ENCODE results near the gene BEND6. TPM values are rescaled to one million over a fixed set of nuclear protein-coding genes. Genes with fewer than 3 reads are reported as not detected.
A peak's percentile ranks its signal among the peaks of the same experiment; 100 is the strongest.
"Not testable (repeated sequence)": the region's sequence is repeated elsewhere in the genome, so short reads cannot be mapped to it uniquely, and the experiment has no call there.

Gene BEND6
- total RNA-seq, 1 experiment from 2014 or later = not detected

DNA sequence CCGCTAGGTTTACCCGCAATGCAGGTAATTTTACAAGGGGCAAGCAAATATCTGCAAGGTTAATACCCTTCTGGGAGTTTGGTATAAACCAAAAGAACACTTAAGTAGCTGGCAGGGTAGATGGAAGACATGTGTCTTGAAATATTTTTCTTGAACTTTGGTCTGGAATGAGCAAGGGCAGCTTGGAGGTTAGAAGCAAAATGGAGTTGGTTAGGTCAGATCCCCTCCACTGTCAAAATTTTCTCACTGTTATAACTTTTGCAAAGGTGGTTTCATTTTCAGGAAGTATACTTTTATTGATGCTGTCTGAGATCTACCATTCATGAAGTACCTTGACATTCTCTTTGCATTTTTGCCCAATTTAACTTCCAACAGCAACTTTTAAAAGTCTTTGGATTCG lies 78.3 kb downstream of the BEND6 start:
- no peaks in the 10 kb centered on the region for H3K9me2 ChIP-seq (replicated peaks; ENCODE audit: insufficient read depth, low read length)
- no peaks in the 10 kb centered on the region for H3K27me3 ChIP-seq (ENCODE audit: low read length)
- H3K4me3 ChIP-seq (ENCODE audit: low read length) = no peak overlapping the region
- no peaks in the 10 kb centered on the region for H3K9me3 ChIP-seq (ENCODE audit: low read length)
- H3K4me2 ChIP-seq (ENCODE audit: low read depth, low read length, poor library complexity, severe bottlenecking) = no peak overlapping the region
- H3K36me3 ChIP-seq (ENCODE audit: insufficient read depth, low read length) = no peaks in the 10 kb centered on the region
- H3K27ac ChIP-seq (ENCODE audit: low read length) = no peak overlapping the region
- H3K79me2 ChIP-seq (ENCODE audit: low read length) = no peaks in the 10 kb centered on the region
- no peaks in the 10 kb centered on the region for H3K4me1 ChIP-seq (ENCODE audit: low read length)
- H4K20me1 ChIP-seq (ENCODE audit: insufficient read depth, low read depth, low read length) = no peaks in the 10 kb centered on the region
- DNase-seq = no peak
- H3K9ac ChIP-seq (ENCODE audit: low read length) = no peak overlapping the region
- H2AFZ ChIP-seq (ENCODE audit: low read length) = no peak overlapping the region

DNA sequence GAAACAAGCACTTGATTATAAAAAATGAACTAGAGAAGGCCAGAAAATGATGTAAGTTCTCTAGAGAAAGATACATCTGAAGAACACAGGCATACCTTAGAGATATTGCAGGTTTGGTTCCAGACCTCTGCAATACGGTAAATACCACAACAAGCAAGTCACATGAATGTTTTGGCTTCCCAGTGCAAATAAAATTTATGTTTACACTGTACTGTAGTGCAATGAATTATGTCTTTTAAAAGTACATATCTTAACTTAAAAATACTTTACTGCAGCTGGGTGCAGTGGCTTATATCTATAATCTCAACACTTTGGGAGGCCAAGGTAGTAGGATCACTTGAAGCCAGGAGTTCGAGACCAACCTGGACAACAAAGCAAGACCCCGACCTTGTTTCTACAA lies 80.6 kb downstream of the BEND6 start:
- Histone ChIP-seq H3K9me2 (replicated peaks; ENCODE audit: insufficient read depth, low read length) (no peaks in the 10 kb centered on the region), H3K9me3 (ENCODE audit: low read length) (no peaks in the 10 kb centered on the region), H3K27me3 (ENCODE audit: low read length) (no peaks in the 10 kb centered on the region), H3K79me2 (ENCODE audit: low read length) (no peaks in the 10 kb centered on the region), H3K4me2 (ENCODE audit: low read depth, low read length, poor library complexity, severe bottlenecking) (no peak overlapping the region), H4K20me1 (ENCODE audit: insufficient read depth, low read depth, low read length) (no peaks in the 10 kb centered on the region), H3K27ac (ENCODE audit: low read length) (no peak overlapping the region), H3K4me3 (ENCODE audit: low read length) (no peak overlapping the region), H3K9ac (ENCODE audit: low read length) (no peak overlapping the region), H2AFZ (ENCODE audit: low read length) (no peak overlapping the region), H3K36me3 (ENCODE audit: insufficient read depth, low read length) (no peaks in the 10 kb centered on the region), H3K4me1 (ENCODE audit: low read length) (no peaks in the 10 kb centered on the region)
- no peak for DNase-seq

DNA sequence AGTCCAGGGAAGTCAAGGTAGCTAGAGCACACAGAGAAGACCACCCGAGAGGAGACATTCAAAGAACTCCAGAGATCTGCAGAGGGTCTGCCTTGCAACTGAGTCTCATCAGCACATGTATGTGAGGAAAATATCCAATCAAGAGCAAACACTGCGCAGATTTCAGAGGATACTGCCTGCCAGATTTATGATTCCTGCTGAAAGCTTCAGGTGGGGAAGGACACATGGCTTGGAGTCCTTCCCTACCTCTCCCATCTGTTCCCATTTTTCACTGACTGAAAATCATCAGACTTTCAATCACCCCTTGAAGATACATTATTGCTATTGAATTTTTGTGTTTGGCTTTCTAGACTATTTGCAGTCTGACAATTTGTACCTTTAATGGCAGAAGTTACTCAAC lies 84.0 kb downstream of the BEND6 start:
- Histone ChIP-seq H3K4me3 (ENCODE audit: low read length) (no peak overlapping the region), H3K79me2 (ENCODE audit: low read length) (no peaks in the 10 kb centered on the region), H3K27ac (ENCODE audit: low read length) (no peak overlapping the region), H3K9me3 (ENCODE audit: low read length) (no peaks in the 10 kb centered on the region), H3K9me2 (replicated peaks; ENCODE audit: insufficient read depth, low read length) (no peaks in the 10 kb centered on the region), H4K20me1 (ENCODE audit: insufficient read depth, low read depth, low read length) (no peaks in the 10 kb centered on the region), H3K36me3 (ENCODE audit: insufficient read depth, low read length) (no peaks in the 10 kb centered on the region), H3K4me2 (ENCODE audit: low read depth, low read length, poor library complexity, severe bottlenecking) (no peak overlapping the region), H3K9ac (ENCODE audit: low read length) (no peak overlapping the region), H3K27me3 (ENCODE audit: low read length) (no peaks in the 10 kb centered on the region), H3K4me1 (ENCODE audit: low read length) (no peaks in the 10 kb centered on the region), H2AFZ (ENCODE audit: low read length) (no peak overlapping the region)
- DNase-seq = no peak

- Histone ChIP-seq H3K9me2 (replicated peaks; ENCODE audit: insufficient read depth, low read length) (no peaks in the 10 kb centered on the region), H3K27ac (ENCODE audit: low read length) (no peak overlapping the region), H3K4me3 (ENCODE audit: low read length) (no peak overlapping the region), H3K9me3 (ENCODE audit: low read length) (no peaks in the 10 kb centered on the region), H3K4me1 (ENCODE audit: low read length) (no peaks in the 10 kb centered on the region), H3K79me2 (ENCODE audit: low read length) (no peaks in the 10 kb centered on the region), H4K20me1 (ENCODE audit: insufficient read depth, low read depth, low read length) (no peaks in the 10 kb centered on the region), H2AFZ (ENCODE audit: low read length) (peak overlapping the region; percentile 70; the same call in 1 of the 2 replicates), H3K27me3 (ENCODE audit: low read length) (no peaks in the 10 kb centered on the region), H3K9ac (ENCODE audit: low read length) (no peak overlapping the region), H3K36me3 (ENCODE audit: insufficient read depth, low read length) (no peaks in the 10 kb centered on the region), H3K4me2 (ENCODE audit: low read depth, low read length, poor library complexity, severe bottlenecking) (no peak overlapping the region)
- DNase-seq = peak; percentile 56
Measured at GRCh38 chr6:57040011-57040410, 85.1 kb downstream of the BEND6 start.

GRCh38 chr6:57044061-57044460 lies 89.2 kb downstream of the BEND6 start:
- H4K20me1 ChIP-seq (ENCODE audit: insufficient read depth, low read depth, low read length); DNase-seq; H3K27ac ChIP-seq (ENCODE audit: low read length); H2AFZ ChIP-seq (ENCODE audit: low read length); H3K9ac ChIP-seq (ENCODE audit: low read length); H3K27me3 ChIP-seq (ENCODE audit: low read length); H3K36me3 ChIP-seq (ENCODE audit: insufficient read depth, low read length); H3K4me3 ChIP-seq (ENCODE audit: low read length); H3K9me3 ChIP-seq (ENCODE audit: low read length); H3K9me2 ChIP-seq (replicated peaks; ENCODE audit: insufficient read depth, low read length); H3K4me2 ChIP-seq (ENCODE audit: low read depth, low read length, poor library complexity, severe bottlenecking): not testable (repeated sequence)
- H3K4me1 ChIP-seq (ENCODE audit: low read length) = peaks cover 18% of the 10 kb centered on the region
- peaks cover 13% of the 10 kb centered on the region for H3K79me2 ChIP-seq (ENCODE audit: low read length)

- Histone ChIP-seq H3K27me3 (ENCODE audit: low read length) (no peaks in the 10 kb centered on the region), H3K4me3 (ENCODE audit: low read length) (no peak overlapping the region), H3K79me2 (ENCODE audit: low read length) (peaks cover 18% of the 10 kb centered on the region), H3K9me2 (replicated peaks; ENCODE audit: insufficient read depth, low read length) (no peaks in the 10 kb centered on the region), H3K9me3 (ENCODE audit: low read length) (no peaks in the 10 kb centered on the region), H3K9ac (ENCODE audit: low read length) (no peak overlapping the region), H3K4me1 (ENCODE audit: low read length) (peaks cover 23% of the 10 kb centered on the region), H3K4me2 (ENCODE audit: low read depth, low read length, poor library complexity, severe bottlenecking) (no peak overlapping the region), H4K20me1 (ENCODE audit: insufficient read depth, low read depth, low read length) (no peaks in the 10 kb centered on the region), H3K27ac (ENCODE audit: low read length) (no peak overlapping the region), H3K36me3 (ENCODE audit: insufficient read depth, low read length) (peaks cover 11% of the 10 kb centered on the region), H2AFZ (ENCODE audit: low read length) (no peak overlapping the region)
- no peak for DNase-seq
Measured at GRCh38 chr6:57044568-57044967, 89.7 kb downstream of the BEND6 start.

- H4K20me1 ChIP-seq (ENCODE audit: insufficient read depth, low read depth, low read length); H3K9me2 ChIP-seq (replicated peaks; ENCODE audit: insufficient read depth, low read length); H3K27me3 ChIP-seq (ENCODE audit: low read length); H3K27ac ChIP-seq (ENCODE audit: low read length); H3K9me3 ChIP-seq (ENCODE audit: low read length): not testable (repeated sequence)
- peak; percentile 94 for DNase-seq
- Histone ChIP-seq H2AFZ (ENCODE audit: low read length) (peak within 1 kb of the TSS; percentile 79), H3K79me2 (ENCODE audit: low read length) (peaks cover 36% of the 10 kb centered on the region), H3K4me2 (ENCODE audit: low read depth, low read length, poor library complexity, severe bottlenecking) (peak within 1 kb of the TSS; percentile 88), H3K4me3 (ENCODE audit: low read length) (peak within 1 kb of the TSS; percentile 68), H3K36me3 (ENCODE audit: insufficient read depth, low read length) (peaks cover 27% of the 10 kb centered on the region), H3K4me1 (ENCODE audit: low read length) (peaks cover 28% of the 10 kb centered on the region), H3K9ac (ENCODE audit: low read length) (peak within 1 kb of the TSS; percentile 69)
Measured at GRCh38 chr6:57046332-57047256, 91.7 kb downstream of the BEND6 start, which contains the start of gene KIAA1586. Gene KIAA1586, plus strand, starts transcription at chr6:57046693. Its CDS starts 63 bp downstream, at chr6:57046756.

- not testable (repeated sequence) for H2AFZ ChIP-seq (ENCODE audit: low read length); H3K4me2 ChIP-seq (ENCODE audit: low read depth, low read length, poor library complexity, severe bottlenecking); DNase-seq; H3K27ac ChIP-seq (ENCODE audit: low read length); H3K27me3 ChIP-seq (ENCODE audit: low read length); H3K9me3 ChIP-seq (ENCODE audit: low read length); H3K9me2 ChIP-seq (replicated peaks; ENCODE audit: insufficient read depth, low read length); H3K9ac ChIP-seq (ENCODE audit: low read length); H4K20me1 ChIP-seq (ENCODE audit: insufficient read depth, low read depth, low read length); H3K4me3 ChIP-seq (ENCODE audit: low read length)
- Histone ChIP-seq H3K4me1 (ENCODE audit: low read length) (peaks cover 28% of the 10 kb centered on the region), H3K36me3 (ENCODE audit: insufficient read depth, low read length) (peaks cover 32% of the 10 kb centered on the region), H3K79me2 (ENCODE audit: low read length) (peaks cover 39% of the 10 kb centered on the region)
Measured at GRCh38 chr6:57047257-57047585, 92.3 kb downstream of the BEND6 start.
